ENCODE data around the gene MOB3B.

DNA sequence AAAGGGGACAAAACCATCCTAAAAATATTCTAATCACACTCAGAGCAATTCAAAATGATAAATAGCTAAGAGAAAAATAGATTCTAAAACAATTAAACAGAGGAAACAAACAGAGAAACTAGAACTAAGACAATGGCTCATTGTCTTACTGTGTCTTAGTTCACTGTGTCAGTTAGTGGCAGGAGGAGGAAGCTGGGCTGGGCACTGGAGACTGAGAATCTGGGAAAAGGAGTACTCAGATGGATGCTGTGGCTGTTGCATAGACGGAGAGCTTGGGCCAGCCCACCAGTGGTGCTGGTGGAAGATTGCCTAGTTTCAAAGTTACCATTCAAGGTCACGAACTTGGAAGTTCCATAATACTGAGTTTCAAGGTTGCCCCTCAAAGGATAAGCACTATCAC lies 100.2 kb downstream of the MOB3B start:
- TF ChIP-seq, protein P1, sequence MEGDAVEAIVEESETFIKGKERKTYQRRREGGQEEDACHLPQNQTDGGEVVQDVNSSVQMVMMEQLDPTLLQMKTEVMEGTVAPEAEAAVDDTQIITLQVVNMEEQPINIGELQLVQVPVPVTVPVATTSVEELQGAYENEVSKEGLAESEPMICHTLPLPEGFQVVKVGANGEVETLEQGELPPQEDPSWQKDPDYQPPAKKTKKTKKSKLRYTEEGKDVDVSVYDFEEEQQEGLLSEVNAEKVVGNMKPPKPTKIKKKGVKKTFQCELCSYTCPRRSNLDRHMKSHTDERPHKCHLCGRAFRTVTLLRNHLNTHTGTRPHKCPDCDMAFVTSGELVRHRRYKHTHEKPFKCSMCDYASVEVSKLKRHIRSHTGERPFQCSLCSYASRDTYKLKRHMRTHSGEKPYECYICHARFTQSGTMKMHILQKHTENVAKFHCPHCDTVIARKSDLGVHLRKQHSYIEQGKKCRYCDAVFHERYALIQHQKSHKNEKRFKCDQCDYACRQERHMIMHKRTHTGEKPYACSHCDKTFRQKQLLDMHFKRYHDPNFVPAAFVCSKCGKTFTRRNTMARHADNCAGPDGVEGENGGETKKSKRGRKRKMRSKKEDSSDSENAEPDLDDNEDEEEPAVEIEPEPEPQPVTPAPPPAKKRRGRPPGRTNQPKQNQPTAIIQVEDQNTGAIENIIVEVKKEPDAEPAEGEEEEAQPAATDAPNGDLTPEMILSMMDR (conservative IDR thresholded peaks at IDR 0.05; ENCODE audit: low read depth, low read length) = no peak
- TF ChIP-seq EZH2phosphoT487 (IDR thresholded peaks at IDR 0.05; ENCODE audit: borderline replicate concordance, low read length) = no peak
- TF ChIP-seq EZH2 (IDR thresholded peaks at IDR 0.05; ENCODE audit: low read length, unreplicated experiment) = no peak

Data from PC-3 (cell line).